DND-41 (cell line): ENCODE results near the gene SPP2.

Experiments
- ATAC-seq: fragments of 200-7000 bp; cut with Tn5 transposase; 3 replicates; pipeline ENCODE4 v1.9.1; 2021; ENCODE audit warnings: low read depth; ENCODE audit not compliant: insufficient read depth
- DNase-seq: peaks from one replicate; pipeline ENCODE4 v3.0.0-alpha.2; 2020
- H2AFZ ChIP-seq: 2 replicates; pipeline ENCODE4 v1.6.0; 2012; ENCODE audit warnings: low read depth, low read length
- H3K27ac ChIP-seq: 2 replicates; pipeline ENCODE4 v1.5.1; 2012; ENCODE audit warnings: low read length, inconsistent platforms
- H3K27me3 ChIP-seq: fragments of 200-600 bp; sonication (generic); 2 replicates; pipeline ENCODE4 v1.6.0; 2012; ENCODE audit warnings: low read length, mild to moderate bottlenecking, inconsistent platforms; ENCODE audit not compliant: insufficient read depth, poor library complexity
- H3K36me3 ChIP-seq: 2 replicates; pipeline ENCODE4 v1.5.1; 2012; ENCODE audit warnings: low read length, inconsistent platforms; ENCODE audit not compliant: insufficient read depth
- H3K4me1 ChIP-seq: 2 replicates; pipeline ENCODE4 v1.5.1; 2012; ENCODE audit warnings: mild to moderate bottlenecking, low read length; ENCODE audit not compliant: insufficient read depth
- H3K4me2 ChIP-seq: 2 replicates; pipeline ENCODE4 v1.6.0; 2012; ENCODE audit warnings: mild to moderate bottlenecking, moderate library complexity, low read length, inconsistent platforms; ENCODE audit not compliant: insufficient read depth
- H3K4me3 ChIP-seq, 2 experiments: fragments of 200-600 bp in 1 of 2; shearing (Covaris generic) in 1 of 2; 2 replicates each; pipeline ENCODE4 v1.5.1; 2012 to 2016; ENCODE audit warnings: inconsistent platforms in 2 of 2, low read length in 2 of 2, mild to moderate bottlenecking in 2 of 2, low read depth in 1 of 2, moderate library complexity in 1 of 2
- H3K79me2 ChIP-seq: 2 replicates; pipeline ENCODE4 v1.6.0; 2012; ENCODE audit warnings: low read length, inconsistent platforms; ENCODE audit not compliant: insufficient read depth
- H3K9ac ChIP-seq: 2 replicates; pipeline ENCODE4 v1.6.0; 2012; ENCODE audit warnings: low read depth, mild to moderate bottlenecking, inconsistent platforms, low read length, moderate library complexity
- H3K9me3 ChIP-seq: 2 replicates; pipeline ENCODE4 v1.5.1; 2012; ENCODE audit warnings: low read length, moderate library complexity, mild to moderate bottlenecking, inconsistent platforms; ENCODE audit not compliant: insufficient read depth, severe bottlenecking
- H4K20me1 ChIP-seq: 2 replicates; pipeline ENCODE4 v1.6.0; 2012; ENCODE audit warnings: low read length; ENCODE audit not compliant: insufficient read depth
- EZH2 ChIP-seq: IDR thresholded peaks from 3 replicates; pipeline ENCODE4 v1.6.1; 2012; ENCODE audit warnings: borderline replicate concordance, low read depth, mild to moderate bottlenecking, moderate library complexity, low read length, inconsistent platforms; ENCODE audit not compliant: severe bottlenecking
- TF ChIP-seq, protein P1 (sequence below): IDR thresholded peaks from 2 replicates; pipeline ENCODE4 v1.5.1; 2012; ENCODE audit warnings: borderline replicate concordance, low read length, moderate library complexity, mild to moderate bottlenecking; ENCODE audit not compliant: poor library complexity, severe bottlenecking; ENCODE audit errors: extremely low read depth

SPP2 gene

DNA sequence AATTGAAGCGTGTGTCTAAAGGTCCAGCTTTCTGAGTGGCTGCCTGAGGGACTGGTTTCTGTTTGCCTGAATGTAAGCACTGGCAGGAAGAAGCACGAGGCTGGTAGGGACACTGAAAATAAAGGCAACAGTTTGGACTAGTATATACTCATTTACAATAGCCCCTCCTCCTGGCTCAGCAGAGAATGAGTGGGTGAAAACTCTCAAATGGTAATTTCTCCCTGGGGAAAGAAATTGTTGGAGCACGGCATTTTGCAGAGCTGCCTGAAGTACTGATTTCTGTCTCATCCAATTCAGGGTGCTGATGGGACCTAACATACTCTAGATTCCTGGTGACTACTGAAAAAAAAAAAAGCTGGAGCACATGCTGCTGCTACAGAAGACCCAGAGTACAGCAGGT is 17.3 kb upstream of the SPP2 start:
- H2AFZ ChIP-seq, result no peak overlapping the region
- H3K9me3 ChIP-seq, result peaks cover 12% of the 10 kb centered on the region
- H4K20me1 ChIP-seq, result no peaks in the 10 kb centered on the region
- no peak overlapping the region for H3K9ac ChIP-seq
- ATAC-seq, result no peak
- H3K4me3 ChIP-seq, result no peak overlapping the region
- TF ChIP-seq, protein P1, sequence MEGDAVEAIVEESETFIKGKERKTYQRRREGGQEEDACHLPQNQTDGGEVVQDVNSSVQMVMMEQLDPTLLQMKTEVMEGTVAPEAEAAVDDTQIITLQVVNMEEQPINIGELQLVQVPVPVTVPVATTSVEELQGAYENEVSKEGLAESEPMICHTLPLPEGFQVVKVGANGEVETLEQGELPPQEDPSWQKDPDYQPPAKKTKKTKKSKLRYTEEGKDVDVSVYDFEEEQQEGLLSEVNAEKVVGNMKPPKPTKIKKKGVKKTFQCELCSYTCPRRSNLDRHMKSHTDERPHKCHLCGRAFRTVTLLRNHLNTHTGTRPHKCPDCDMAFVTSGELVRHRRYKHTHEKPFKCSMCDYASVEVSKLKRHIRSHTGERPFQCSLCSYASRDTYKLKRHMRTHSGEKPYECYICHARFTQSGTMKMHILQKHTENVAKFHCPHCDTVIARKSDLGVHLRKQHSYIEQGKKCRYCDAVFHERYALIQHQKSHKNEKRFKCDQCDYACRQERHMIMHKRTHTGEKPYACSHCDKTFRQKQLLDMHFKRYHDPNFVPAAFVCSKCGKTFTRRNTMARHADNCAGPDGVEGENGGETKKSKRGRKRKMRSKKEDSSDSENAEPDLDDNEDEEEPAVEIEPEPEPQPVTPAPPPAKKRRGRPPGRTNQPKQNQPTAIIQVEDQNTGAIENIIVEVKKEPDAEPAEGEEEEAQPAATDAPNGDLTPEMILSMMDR, result no peak
- no peak for TF ChIP-seq EZH2
- no peak overlapping the region for H3K4me2 ChIP-seq
- no peak for DNase-seq
- H3K36me3 ChIP-seq, result no peaks in the 10 kb centered on the region
- no peak overlapping the region for H3K27ac ChIP-seq
- no peaks in the 10 kb centered on the region for H3K4me1 ChIP-seq
- H3K79me2 ChIP-seq, result no peaks in the 10 kb centered on the region
- peaks cover 5% of the 10 kb centered on the region for H3K27me3 ChIP-seq

DNA sequence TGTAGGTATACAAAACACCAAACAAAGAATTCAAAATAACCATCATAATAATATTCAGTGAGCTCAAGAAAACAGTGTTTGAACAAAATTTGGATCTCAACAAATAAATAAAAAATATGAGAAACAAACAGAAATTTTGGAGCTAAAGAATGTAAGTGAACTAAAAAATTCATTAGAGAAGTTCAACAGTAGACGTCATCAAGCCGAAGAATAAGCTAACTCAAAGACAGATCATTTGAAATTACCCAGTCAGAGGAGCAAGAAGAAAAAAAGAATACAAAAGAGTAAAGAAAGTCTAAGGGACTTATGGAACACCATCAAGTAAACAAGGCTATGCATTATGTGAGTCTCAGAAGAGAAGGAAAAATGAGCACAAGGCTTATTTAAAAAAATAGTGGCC is 16.6 kb upstream of the SPP2 start:
- no peaks in the 10 kb centered on the region for H4K20me1 ChIP-seq
- H2AFZ ChIP-seq, result no peak overlapping the region
- H3K9me3 ChIP-seq, result peaks cover 12% of the 10 kb centered on the region
- H3K4me2 ChIP-seq, result no peak overlapping the region
- TF ChIP-seq EZH2, result no peak
- TF ChIP-seq, protein P1, result no peak
- DNase-seq (no peak), ATAC-seq (no peak)
- H3K79me2 ChIP-seq, result no peaks in the 10 kb centered on the region
- H3K27me3 ChIP-seq, result peaks cover 5% of the 10 kb centered on the region
- no peak overlapping the region for H3K4me3 ChIP-seq
- H3K4me1 ChIP-seq, result no peaks in the 10 kb centered on the region
- H3K36me3 ChIP-seq, result no peaks in the 10 kb centered on the region
- H3K27ac ChIP-seq, result no peak overlapping the region
- no peak overlapping the region for H3K9ac ChIP-seq

DNA sequence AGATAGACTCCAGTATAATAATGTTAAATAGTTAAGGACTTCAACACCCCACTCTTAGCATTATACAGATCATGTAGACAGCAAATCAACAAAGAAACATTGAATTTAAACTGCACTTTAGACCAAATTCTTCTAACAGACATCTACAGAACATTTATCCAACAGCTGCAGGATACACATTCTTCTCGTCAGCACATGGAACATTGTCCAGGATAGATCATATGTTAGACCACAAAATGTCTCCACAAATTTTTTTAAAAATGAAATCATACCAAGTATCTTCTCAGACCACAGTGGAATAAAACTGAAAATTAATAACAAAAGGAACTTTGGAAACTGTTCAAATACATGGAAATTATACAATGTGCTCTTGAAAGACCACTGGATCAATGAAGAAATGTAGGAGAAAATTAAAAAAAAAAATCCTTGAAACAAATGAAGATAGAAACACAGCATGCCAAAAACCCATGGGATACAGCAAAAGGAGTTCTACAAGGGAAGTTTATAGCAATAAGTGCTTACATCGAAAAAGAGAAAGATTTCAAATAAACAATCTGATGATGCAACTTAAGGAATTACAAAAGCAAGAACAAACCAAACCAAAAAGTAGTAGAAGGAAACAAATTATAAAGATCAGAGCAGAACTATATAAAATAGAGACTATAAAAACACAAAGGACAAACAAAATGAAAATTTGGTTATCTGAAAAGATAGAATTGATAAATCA is 12.3 kb upstream of the SPP2 start:
- Histone ChIP-seq H3K4me2 (no peak overlapping the region), H2AFZ (no peak overlapping the region), H3K36me3 (no peaks in the 10 kb centered on the region)

More for the DNA sequence above, 12.3 kb upstream of the SPP2 start:
- TF ChIP-seq, protein P1, result no peak
- TF ChIP-seq EZH2, result no peak
- Histone ChIP-seq H3K9me3 (peaks cover 11% of the 10 kb centered on the region), H4K20me1 (no peaks in the 10 kb centered on the region), H3K4me3 (no peak overlapping the region), H3K4me1 (no peaks in the 10 kb centered on the region), H3K27ac (no peak overlapping the region), H3K79me2 (no peaks in the 10 kb centered on the region), H3K27me3 (no peaks in the 10 kb centered on the region), H3K9ac (no peak overlapping the region)
- DNase-seq, result no peak
- ATAC-seq, result no peak
